Activated CD8-positive, alpha-beta T cell treated with anti-CD3 and anti-CD28 coated beads for 36 hours (primary cell): ENCODE measurements around the gene POU6F1. TPM values are rescaled to one million over a fixed set of nuclear protein-coding genes. Genes with fewer than 3 reads are reported as not detected.

ENCODE experiments used
- ATAC-seq: fragments of 200-7000 bp; cut with Tn5 transposase; one replicate; pipeline ENCODE4 v1.10.0; 2021; ENCODE audit warnings: mild to moderate bottlenecking, moderate library complexity
- CTCF ChIA-PET: fragments of 350-600 bp; sonication (Branson Sonifier 250); formaldehyde crosslinking; loops from one replicate; lab custom pipeline; 2021; ENCODE audit warnings: antibody characterized with exemption; lab: Charles Lee
- POLR2A ChIA-PET: fragments of 350-600 bp; sonication (Branson Sonifier 250); formaldehyde crosslinking; loops from one replicate; lab custom pipeline; 2021; ENCODE audit warnings: antibody characterized with exemption; lab: Charles Lee
- DNase-seq: peaks from one replicate; pipeline ENCODE4 v3.0.0-alpha.2; 2020
- H3K27ac Mint-ChIP-seq: one replicate; pipeline ENCODE4 v1.8.0; 2021; ENCODE audit warnings: mild to moderate bottlenecking, mixed read lengths
- H3K27me3 Mint-ChIP-seq: one replicate; pipeline ENCODE4 v1.8.0; 2021; ENCODE audit warnings: mixed read lengths
- H3K36me3 Mint-ChIP-seq: one replicate; pipeline ENCODE4 v1.8.0; 2021; ENCODE audit warnings: low read depth, mixed read lengths
- H3K4me1 Mint-ChIP-seq: one replicate; pipeline ENCODE4 v1.8.0; 2021; ENCODE audit warnings: low read depth, mixed read lengths
- H3K4me3 Mint-ChIP-seq: one replicate; pipeline ENCODE4 v1.8.0; 2021; ENCODE audit warnings: mild to moderate bottlenecking, moderate library complexity, mixed read lengths
- H3K9me3 Mint-ChIP-seq: one replicate; pipeline ENCODE4 v1.8.0; 2021; ENCODE audit warnings: mixed read lengths
- intact Hi-C: fragments of 100-400 bp; cut with micrococcal nuclease; formaldehyde crosslinking; loops from one replicate; pipeline ENCODE4 v1.10.0; 2022
- total RNA-seq, 2 experiments: library from RNA; stranded (reverse); gene quantifications; one replicate each; pipeline ENCODE4 v1.2.3, GENCODE V29; 2021
- TF ChIP-seq, protein P1 (sequence below): fragments of 200-600 bp; IDR thresholded peaks from one replicate; pipeline ENCODE4 v1.8.0; 2022; ENCODE audit warnings: antibody characterized with exemption, mild to moderate bottlenecking

Gene POU6F1
- total RNA-seq, 2 experiments from 2014 or later = 5.8 to 7.3 TPM

DNA sequence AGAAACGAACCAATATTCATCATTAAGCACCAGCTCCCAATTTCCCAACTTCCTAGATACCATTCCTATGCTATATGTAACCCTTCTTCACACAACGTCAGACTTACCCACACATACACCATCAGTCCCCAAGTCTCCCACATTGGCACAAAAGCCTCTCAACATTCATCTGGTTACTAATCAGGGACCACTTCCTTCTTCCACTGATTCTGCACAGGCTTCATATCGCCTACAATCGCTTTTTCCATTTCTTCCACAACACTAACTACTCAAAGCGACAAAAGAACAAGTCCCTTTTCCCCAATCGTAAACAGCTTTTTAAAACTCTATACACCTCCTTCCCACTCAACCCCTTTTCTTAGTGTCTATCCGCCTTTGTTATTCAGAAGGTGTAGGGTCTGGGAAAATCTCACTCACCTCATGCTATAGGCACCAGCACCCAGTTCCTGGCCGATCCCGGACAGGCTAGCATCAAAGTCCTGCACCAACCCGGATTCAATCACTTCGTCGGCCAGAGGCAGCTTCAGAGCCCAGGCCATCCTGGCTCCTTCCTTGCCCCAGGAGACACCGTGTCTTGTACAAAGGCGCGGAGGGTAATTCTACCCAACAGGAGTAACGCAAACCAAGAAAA, 45.9 kb downstream of the POU6F1 start:
- CTCF ChIA-PET = interaction anchor here (0.7 to 1.9 kb wide), 3 partner anchors 8 to 46 kb away, joined by 3 to 6 read pairs (median 3); partner anchors contain the start of gene POU6F1
- Mint-ChIP-seq H3K36me3 (peaks cover 6% of the 10 kb centered on the region), H3K27me3 (no peaks in the 10 kb centered on the region), H3K4me1 (peaks cover 17% of the 10 kb centered on the region), H3K27ac (no peak overlapping the region), H3K4me3 (no peak overlapping the region), H3K9me3 (no peaks in the 10 kb centered on the region)
- no peak for DNase-seq
- TF ChIP-seq, protein P1, sequence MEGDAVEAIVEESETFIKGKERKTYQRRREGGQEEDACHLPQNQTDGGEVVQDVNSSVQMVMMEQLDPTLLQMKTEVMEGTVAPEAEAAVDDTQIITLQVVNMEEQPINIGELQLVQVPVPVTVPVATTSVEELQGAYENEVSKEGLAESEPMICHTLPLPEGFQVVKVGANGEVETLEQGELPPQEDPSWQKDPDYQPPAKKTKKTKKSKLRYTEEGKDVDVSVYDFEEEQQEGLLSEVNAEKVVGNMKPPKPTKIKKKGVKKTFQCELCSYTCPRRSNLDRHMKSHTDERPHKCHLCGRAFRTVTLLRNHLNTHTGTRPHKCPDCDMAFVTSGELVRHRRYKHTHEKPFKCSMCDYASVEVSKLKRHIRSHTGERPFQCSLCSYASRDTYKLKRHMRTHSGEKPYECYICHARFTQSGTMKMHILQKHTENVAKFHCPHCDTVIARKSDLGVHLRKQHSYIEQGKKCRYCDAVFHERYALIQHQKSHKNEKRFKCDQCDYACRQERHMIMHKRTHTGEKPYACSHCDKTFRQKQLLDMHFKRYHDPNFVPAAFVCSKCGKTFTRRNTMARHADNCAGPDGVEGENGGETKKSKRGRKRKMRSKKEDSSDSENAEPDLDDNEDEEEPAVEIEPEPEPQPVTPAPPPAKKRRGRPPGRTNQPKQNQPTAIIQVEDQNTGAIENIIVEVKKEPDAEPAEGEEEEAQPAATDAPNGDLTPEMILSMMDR = no peak
- POLR2A ChIA-PET = interaction anchor here (0.5 to 2.4 kb wide), 6 partner anchors 12 to 123 kb away, joined by 3 to 6 read pairs (median 4); partner anchors contain the start of genes LETMD1 and POU6F1
- intact Hi-C loops = no loop called here
- ATAC-seq = no peak

GRCh38 chr12:51163795-51164194, 54.1 kb downstream of the POU6F1 start:
- Mint-ChIP-seq H3K4me1 (peaks cover 26% of the 10 kb centered on the region), H3K9me3 (no peaks in the 10 kb centered on the region), H3K27ac (no peak overlapping the region), H3K27me3 (no peaks in the 10 kb centered on the region), H3K36me3 (peaks cover 16% of the 10 kb centered on the region), H3K4me3 (no peak overlapping the region)
- ChIA-PET POLR2A (interaction anchor here (0.6 kb wide), 1 partner anchor 228 kb away, joined by 3 read pairs; the partner anchor contains the start of gene GALNT6), CTCF (interaction anchor here (0.9 to 1.4 kb wide), 2 partner anchors 8 to 177 kb away, joined by 3 to 4 read pairs; partner anchors contain the start of gene TFCP2)
- DNase-seq = no peak
- ATAC-seq = no peak
- TF ChIP-seq, protein P1 = no peak
- intact Hi-C loops = no loop called here

DNA sequence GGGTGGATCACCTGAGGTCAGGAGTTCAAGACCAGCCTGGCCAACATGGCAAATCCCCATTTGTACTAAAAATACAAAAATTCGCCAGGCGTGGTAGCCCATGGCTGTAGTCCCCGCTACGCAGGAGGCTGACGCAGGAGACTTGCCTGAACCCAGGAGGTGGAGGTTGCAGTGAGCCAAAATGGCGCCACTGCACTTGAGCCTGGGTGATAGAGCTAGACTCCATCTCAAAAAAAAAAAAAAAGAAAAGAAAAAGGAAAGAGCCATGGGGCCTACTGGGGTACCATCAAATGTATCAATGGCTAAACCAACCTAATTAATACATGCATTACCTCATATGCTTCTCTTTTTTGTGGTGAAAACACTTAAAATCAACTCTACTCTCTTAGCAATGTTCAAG, 55.6 kb downstream of the POU6F1 start:
- intact Hi-C loops = no loop called here
- DNase-seq (no peak), ATAC-seq (no peak)
- ChIA-PET POLR2A (no interaction called here), CTCF (no interaction called here)
- Mint-ChIP-seq H3K27me3 (no peaks in the 10 kb centered on the region), H3K4me1 (peaks cover 26% of the 10 kb centered on the region), H3K4me3 (no peak overlapping the region), H3K36me3 (peaks cover 16% of the 10 kb centered on the region), H3K9me3 (no peaks in the 10 kb centered on the region), H3K27ac (no peak overlapping the region)
- TF ChIP-seq, protein P1 = no peak

GRCh38 chr12:51160814-51161459, 56.9 kb downstream of the POU6F1 start:
- POLR2A ChIA-PET = interaction anchor here (0.7 kb wide), 1 partner anchor 11 kb away, joined by 3 read pairs; no protein-coding TSS in a partner anchor
- Mint-ChIP-seq H3K27ac (no peak overlapping the region), H3K4me3 (no peak overlapping the region), H3K27me3 (no peaks in the 10 kb centered on the region), H3K36me3 (peaks cover 20% of the 10 kb centered on the region), H3K9me3 (no peaks in the 10 kb centered on the region), H3K4me1 (peaks cover 19% of the 10 kb centered on the region)
- no peak for ATAC-seq
- intact Hi-C loops = no loop called here
- CTCF ChIA-PET = interaction anchor here (1.0 kb wide), 1 partner anchor 11 kb away, joined by 3 read pairs; no protein-coding TSS in a partner anchor
- TF ChIP-seq, protein P1 = no peak
- DNase-seq = no peak
